Endothelial cell of umbilical vein (primary cell): Measurements from ENCODE around the gene STK38L. TPM values are rescaled to one million over a fixed set of nuclear protein-coding genes. Genes with fewer than 3 reads are reported as not detected.

Source experiments
- BruUV-seq: library from RNA; stranded (reverse); fragments of 400-500 nt; replicated peaks from 2 replicates; lab custom pipeline; 2021; lab: Mats Ljungman, UMichigan
- CTCF ChIA-PET: fragments of 300-600, 350-600 bp; sonication (Branson Sonifier 250); formaldehyde crosslinking; loops from one replicate; lab custom pipeline; 2021; ENCODE audit warnings: antibody characterized with exemption, inconsistent platforms; lab: Charles Lee
- POLR2A ChIA-PET: fragments of 300-600, 350-600 bp; sonication (Branson Sonifier 250); formaldehyde crosslinking; loops from one replicate; lab custom pipeline; 2021; ENCODE audit warnings: antibody characterized with exemption, inconsistent platforms; lab: Charles Lee
- DNase-seq: peaks from one replicate; pipeline ENCODE4 v3.0.0-alpha.2; 2011; ENCODE audit warnings: low read depth, low spot score
- FAIRE-seq: peaks from 2 replicates; lab custom pipeline; 2011; peaks lifted over from hg19 to GRCh38; lab: Jason Lieb, UNC
- H2AFZ ChIP-seq: 2 replicates; pipeline ENCODE4 v1.6.0; 2012; ENCODE audit warnings: low read depth, low read length, control low read depth, inconsistent platforms
- H3K27ac ChIP-seq: 2 replicates; pipeline ENCODE4 v1.5.1; 2011; ENCODE audit warnings: low read depth, mild to moderate bottlenecking, control low read depth, low read length, moderate library complexity; ENCODE audit not compliant: insufficient read depth
- H3K27me3 ChIP-seq, 2 experiments: 2 replicates each; pipeline versions ENCODE4 v1.6.0 to v1.6.1; 2011; ENCODE audit warnings: low read length in 2 of 2, mixed read lengths in 1 of 2; ENCODE audit not compliant: control insufficient read depth in 2 of 2, insufficient read depth in 2 of 2
- H3K36me3 ChIP-seq, 2 experiments: 2 replicates in 1 of 2; 3 replicates in 1 of 2; pipeline ENCODE4 v1.5.1; 2011; ENCODE audit warnings: low read length in 2 of 2, mild to moderate bottlenecking in 1 of 2, moderate library complexity in 1 of 2; ENCODE audit not compliant: control insufficient read depth in 2 of 2, insufficient read depth in 2 of 2; ENCODE audit errors: extremely low read depth in 1 of 2
- H3K4me1 ChIP-seq: 3 replicates; pipeline ENCODE4 v1.5.1; 2011; ENCODE audit warnings: mild to moderate bottlenecking, low read length; ENCODE audit not compliant: control insufficient read depth, insufficient read depth; ENCODE audit errors: extremely low read depth
- H3K4me2 ChIP-seq: 2 replicates; pipeline ENCODE4 v1.6.1; 2011; ENCODE audit warnings: low read length, control low read depth, mixed read lengths; ENCODE audit not compliant: insufficient read depth
- H3K4me3 ChIP-seq, 3 experiments: fragments of 200-600 bp in 1 of 3; sonication (generic), shearing (Covaris generic) in 1 of 3; replicated peaks in 1 of 3; 2 replicates each; pipeline ENCODE4 v1.5.1; 2011 to 2016; ENCODE audit warnings: control low read depth in 3 of 3, low read length in 3 of 3, mild to moderate bottlenecking in 2 of 3, inconsistent platforms in 1 of 3, low read depth in 1 of 3, moderate library complexity in 1 of 3; ENCODE audit not compliant: insufficient read depth in 1 of 3
- H3K79me2 ChIP-seq: 2 replicates; pipeline ENCODE4 v1.6.0; 2012; ENCODE audit warnings: low read length, inconsistent platforms; ENCODE audit not compliant: control insufficient read depth, insufficient read depth
- H3K9ac ChIP-seq: replicated peaks from 2 replicates; pipeline ENCODE3; 2011; ENCODE audit warnings: low read length, control low read depth; ENCODE audit not compliant: insufficient read depth; ENCODE audit errors: extremely low read depth
- H3K9me1 ChIP-seq: replicated peaks from 3 replicates; pipeline ENCODE4 v1.6.0; 2011; ENCODE audit warnings: mild to moderate bottlenecking, low read length; ENCODE audit not compliant: control insufficient read depth, insufficient read depth; ENCODE audit errors: extremely low read depth
- H3K9me3 ChIP-seq: replicated peaks from 2 replicates; pipeline ENCODE4 v1.5.1; 2012; ENCODE audit warnings: low read length, inconsistent platforms; ENCODE audit not compliant: control insufficient read depth, insufficient read depth
- H4K20me1 ChIP-seq: replicated peaks from 2 replicates; pipeline ENCODE3; 2011; ENCODE audit warnings: mild to moderate bottlenecking, low read length; ENCODE audit not compliant: control insufficient read depth, insufficient read depth; ENCODE audit errors: extremely low read depth
- EZH2 ChIP-seq: IDR thresholded peaks from 2 replicates; pipeline ENCODE4 v1.6.1; 2012; ENCODE audit warnings: borderline replicate concordance, low read depth, mild to moderate bottlenecking, moderate library complexity, low read length, inconsistent platforms; ENCODE audit not compliant: severe bottlenecking
- FOS ChIP-seq: IDR thresholded peaks from 2 replicates; pipeline ENCODE4 v1.6.1; 2011; ENCODE audit warnings: mild to moderate bottlenecking, low read length, moderate library complexity, borderline replicate concordance; ENCODE audit not compliant: insufficient read depth
- GATA2 ChIP-seq: IDR thresholded peaks from 2 replicates; pipeline ENCODE4 v1.7.0; 2011; ENCODE audit warnings: low read depth, mild to moderate bottlenecking, moderate library complexity, mixed read lengths, low read length; ENCODE audit not compliant: insufficient read length, insufficient read depth
- JUN ChIP-seq: IDR thresholded peaks from 2 replicates; pipeline ENCODE4 v1.6.1; 2011; ENCODE audit warnings: borderline replicate concordance, low read depth; ENCODE audit not compliant: insufficient read length, insufficient read depth
- MAX ChIP-seq: IDR thresholded peaks from 2 replicates; pipeline ENCODE4 v1.6.1; 2011; ENCODE audit not compliant: insufficient read depth, insufficient read length
- MYC ChIP-seq: IDR thresholded peaks from one replicate; pipeline ENCODE4 v1.6.1; 2011; ENCODE audit warnings: mild to moderate bottlenecking, low read depth, low read length
- POLR2A ChIP-seq: IDR thresholded peaks from 2 replicates; pipeline ENCODE4 v1.6.1; 2012; ENCODE audit warnings: low read depth, mild to moderate bottlenecking, control low read depth, low read length
- POLR2AphosphoS5 ChIP-seq: IDR thresholded peaks from 2 replicates; pipeline ENCODE4 v1.6.1; 2012; ENCODE audit warnings: low read depth, mild to moderate bottlenecking, control low read depth, low read length, moderate library complexity; ENCODE audit not compliant: insufficient read depth
- dilution Hi-C: fragments of 300-500 bp; cut with MboI; formaldehyde crosslinking; loops from one replicate; pipeline ENCODE4 v1.15.0; 2019; ENCODE audit warnings: low sequenced_read_pairs; ENCODE audit not compliant: extremely low pct_ligation_motif_present
- intact Hi-C: fragments of 100-400 bp; cut with micrococcal nuclease; formaldehyde crosslinking; loops from one replicate; pipeline ENCODE4 v1.10.0; 2022
- polyA plus RNA-seq, 4 experiments: library from polyadenylated mRNA; depleted of rRNA in 3 of 4; stranded (reverse) in 3 of 4; unstranded in 1 of 4; fragments of >200 nt; gene quantifications; 2 replicates each; pipeline versions ENCODE4 v1.2.1 to v1.2.3, GENCODE V29; 2011 to 2012; ENCODE audit warnings: missing spikeins in 1 of 4
- total RNA-seq: library from RNA; stranded (reverse); gene quantifications from 2 replicates; pipeline ENCODE4 v1.2.3, GENCODE V29; 2021
- TF ChIP-seq, protein P1 (sequence below), 2 donors: IDR thresholded peaks; 1 replicate in 1 of 2; 2 replicates in 1 of 2; pipeline ENCODE4 v1.5.1; 2011; ENCODE audit warnings: low read length in 2 of 2, mild to moderate bottlenecking in 2 of 2, moderate library complexity in 2 of 2, control low read depth in 1 of 2, inconsistent platforms in 1 of 2, low read depth in 1 of 2; ENCODE audit not compliant: insufficient read depth in 1 of 2; ENCODE audit errors: extremely low read depth in 1 of 2

Gene STK38L
- total and polyA plus RNA-seq, 2 donors (not counting 3 experiments of a cell fraction or from before 2014, with no cell fraction given): 14.7 to 58.4 TPM

GRCh38 chr12:27272373-27273028 lies 28.4 kb downstream of the STK38L start:
- Histone ChIP-seq H3K4me1 (peaks cover 32% of the 10 kb centered on the region), H3K9ac (no peak overlapping the region), H3K79me2 (peaks cover 11% of the 10 kb centered on the region), H3K4me2 (peak overlapping the region; percentile 38), H3K27ac (no peak overlapping the region), H3K9me1 (no peaks in the 10 kb centered on the region), H2AFZ (no peak overlapping the region), H3K36me3 (no peaks in the 10 kb centered on the region), H3K9me3 (no peaks in the 10 kb centered on the region), H4K20me1 (no peaks in the 10 kb centered on the region), H3K4me3 (no peak overlapping the region), H3K27me3 (no peaks in the 10 kb centered on the region)
- CTCF ChIA-PET: interaction anchor here (0.7 to 1.8 kb wide), 7 partner anchors 12 to 257 kb away, joined by 3 to 12 read pairs (median 4); no protein-coding TSS in a partner anchor
- BruUV-seq: no TSS peak
- POLR2A ChIA-PET: no interaction called here
- intact Hi-C loops (no loop called here), dilution Hi-C loops (no loop called here)
- no peak for TF ChIP-seq GATA2
- no peak for TF ChIP-seq POLR2A
- TF ChIP-seq POLR2AphosphoS5: no peak
- TF ChIP-seq JUN: no peak
- no peak for TF ChIP-seq FOS
- no peak for TF ChIP-seq MAX
- DNase-seq (peak; percentile 87), FAIRE-seq (peak; percentile 48)

DNA sequence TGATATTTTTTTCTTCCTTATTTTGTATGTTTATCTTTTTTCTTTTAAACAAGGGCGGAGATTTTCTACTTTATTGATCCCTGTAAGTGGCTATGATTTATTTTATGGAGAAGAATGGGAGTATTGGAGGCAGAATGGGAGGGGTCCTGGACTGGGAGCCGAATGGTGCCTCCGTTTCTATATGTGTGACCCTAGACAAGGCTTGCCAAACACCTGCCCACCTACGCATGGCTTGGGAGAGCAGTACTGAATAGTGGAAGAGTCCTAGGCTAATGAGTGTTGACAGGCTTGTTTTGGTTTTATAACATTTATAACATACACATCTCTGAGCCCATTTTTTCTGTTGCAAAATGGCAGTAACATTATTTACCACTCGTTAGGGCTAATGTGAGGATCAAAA lies 29.0 kb downstream of the STK38L start:
- no peak overlapping the region for H3K9ac ChIP-seq
- dilution Hi-C loops: no loop called here
- H2AFZ ChIP-seq: no peak overlapping the region
- no peak overlapping the region for H3K27ac ChIP-seq
- no peaks in the 10 kb centered on the region for H3K36me3 ChIP-seq
- H3K79me2 ChIP-seq: peaks cover 11% of the 10 kb centered on the region
- no peaks in the 10 kb centered on the region for H3K9me3 ChIP-seq
- BruUV-seq: no TSS peak
- no peaks in the 10 kb centered on the region for H4K20me1 ChIP-seq
- intact Hi-C loops: no loop called here
- peak overlapping the region; percentile 38 for H3K4me2 ChIP-seq
- H3K27me3 ChIP-seq: no peaks in the 10 kb centered on the region
- TF ChIP-seq POLR2A: no peak
- TF ChIP-seq, protein P1, sequence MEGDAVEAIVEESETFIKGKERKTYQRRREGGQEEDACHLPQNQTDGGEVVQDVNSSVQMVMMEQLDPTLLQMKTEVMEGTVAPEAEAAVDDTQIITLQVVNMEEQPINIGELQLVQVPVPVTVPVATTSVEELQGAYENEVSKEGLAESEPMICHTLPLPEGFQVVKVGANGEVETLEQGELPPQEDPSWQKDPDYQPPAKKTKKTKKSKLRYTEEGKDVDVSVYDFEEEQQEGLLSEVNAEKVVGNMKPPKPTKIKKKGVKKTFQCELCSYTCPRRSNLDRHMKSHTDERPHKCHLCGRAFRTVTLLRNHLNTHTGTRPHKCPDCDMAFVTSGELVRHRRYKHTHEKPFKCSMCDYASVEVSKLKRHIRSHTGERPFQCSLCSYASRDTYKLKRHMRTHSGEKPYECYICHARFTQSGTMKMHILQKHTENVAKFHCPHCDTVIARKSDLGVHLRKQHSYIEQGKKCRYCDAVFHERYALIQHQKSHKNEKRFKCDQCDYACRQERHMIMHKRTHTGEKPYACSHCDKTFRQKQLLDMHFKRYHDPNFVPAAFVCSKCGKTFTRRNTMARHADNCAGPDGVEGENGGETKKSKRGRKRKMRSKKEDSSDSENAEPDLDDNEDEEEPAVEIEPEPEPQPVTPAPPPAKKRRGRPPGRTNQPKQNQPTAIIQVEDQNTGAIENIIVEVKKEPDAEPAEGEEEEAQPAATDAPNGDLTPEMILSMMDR (IDR thresholded peaks at IDR 0.05; ENCODE audit: extremely low read depth in 1 of 2, insufficient read depth in 1 of 2, low read depth in 1 of 2, low read length in 2 of 2): no peak
- TF ChIP-seq MYC: no peak
- no peak for TF ChIP-seq GATA2
- TF ChIP-seq JUN: no peak
- TF ChIP-seq EZH2: no peak
- TF ChIP-seq FOS: no peak
- TF ChIP-seq MAX: no peak
- TF ChIP-seq POLR2AphosphoS5: no peak
- ChIA-PET POLR2A (no interaction called here), CTCF (interaction anchor here (1.1 to 1.3 kb wide), 2 partner anchors 17 to 18 kb away, joined by 3 to 4 read pairs; no protein-coding TSS in a partner anchor)
- H3K9me1 ChIP-seq: no peaks in the 10 kb centered on the region
- FAIRE-seq (no peak), DNase-seq (no peak)
- no peak overlapping the region for H3K4me3 ChIP-seq
- peaks cover 34% of the 10 kb centered on the region for H3K4me1 ChIP-seq
